Skeletal muscle cell (primary cell): ENCODE data around the gene SEMA5A.

Source experiments
- DNase-seq: peaks from one replicate; pipeline ENCODE4 v3.0.0-alpha.2; 2010; ENCODE audit warnings: low read depth
- H3K4me3 ChIP-seq: 2 replicates; pipeline ENCODE4 v1.5.1; 2011; ENCODE audit warnings: low read depth, mild to moderate bottlenecking, control low read depth, low read length, moderate library complexity

The SEMA5A gene

DNA sequence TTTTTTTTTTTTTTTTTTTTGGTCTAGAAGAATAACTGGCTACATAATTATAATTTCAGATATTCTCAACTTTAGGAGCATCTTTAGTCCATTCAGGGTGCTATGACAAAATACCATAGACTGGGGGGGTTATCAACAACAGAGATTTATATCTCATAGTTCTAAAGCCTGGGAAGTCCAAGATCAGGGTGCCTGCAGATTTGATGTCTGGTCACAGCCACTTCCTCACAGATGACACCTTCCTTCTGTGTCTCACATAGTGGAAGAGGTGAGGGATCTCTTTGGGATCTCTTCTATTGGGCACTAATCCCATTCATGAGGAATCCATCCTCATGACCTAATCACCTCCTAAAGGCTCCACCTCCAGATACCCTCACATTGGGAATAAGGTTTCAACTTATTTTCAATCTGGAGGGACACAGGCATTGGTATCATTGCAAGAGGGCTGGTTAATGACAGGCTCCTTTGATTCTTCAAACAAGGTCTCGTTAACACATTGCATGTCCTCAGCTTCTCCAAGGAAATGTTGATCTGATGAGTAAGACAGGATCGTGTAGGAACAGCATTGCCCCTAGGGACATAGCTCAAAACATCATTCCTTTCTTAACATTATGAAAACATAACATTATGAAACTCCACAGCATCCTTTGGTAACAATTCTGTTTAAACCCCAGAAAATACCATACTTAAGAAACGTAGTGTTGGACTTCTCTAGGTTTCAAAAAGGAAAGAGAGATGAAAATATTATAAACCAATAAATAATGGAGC, 372.4 kb downstream of the SEMA5A start:
- DNase-seq, result peak; percentile 87
- H3K4me3 ChIP-seq, result no peak overlapping the region

DNA sequence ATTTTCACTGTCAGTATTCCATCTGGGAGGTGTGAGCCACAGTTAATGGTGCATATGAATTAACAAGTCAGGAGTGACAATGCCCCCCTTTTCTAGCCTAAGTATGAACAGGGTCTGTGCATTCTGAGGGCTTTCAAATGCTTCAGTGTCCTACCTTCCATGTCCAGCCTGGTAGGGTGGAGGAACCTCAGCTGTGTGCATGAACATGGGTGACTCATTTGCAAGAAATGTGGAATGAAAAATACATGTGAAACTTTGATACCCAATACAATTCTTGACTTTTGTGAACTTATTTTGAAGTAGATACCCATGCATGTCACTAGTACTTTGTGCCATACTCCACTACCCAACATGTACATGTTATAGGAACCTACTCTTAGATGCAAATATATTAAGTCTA, 375.8 kb downstream of the SEMA5A start:
- no peak overlapping the region for H3K4me3 ChIP-seq
- no peak for DNase-seq

DNA sequence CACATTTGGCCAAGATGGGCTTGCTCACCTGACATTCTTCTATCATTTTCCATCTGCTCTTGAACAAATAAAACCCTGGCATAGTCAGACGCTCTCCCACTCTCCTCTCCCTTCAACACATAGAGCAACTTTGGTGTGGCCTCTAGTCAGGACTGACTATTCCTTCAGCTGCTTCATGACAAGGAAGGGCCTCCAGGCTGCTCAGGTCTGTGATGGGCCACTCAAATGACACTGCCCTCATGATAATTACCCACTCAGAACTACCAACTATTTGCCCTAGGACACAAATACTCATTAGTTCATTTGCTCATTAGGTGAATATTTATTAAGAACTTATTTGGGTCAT, 376.3 kb downstream of the SEMA5A start:
- DNase-seq, result no peak
- no peak overlapping the region for H3K4me3 ChIP-seq

DNA sequence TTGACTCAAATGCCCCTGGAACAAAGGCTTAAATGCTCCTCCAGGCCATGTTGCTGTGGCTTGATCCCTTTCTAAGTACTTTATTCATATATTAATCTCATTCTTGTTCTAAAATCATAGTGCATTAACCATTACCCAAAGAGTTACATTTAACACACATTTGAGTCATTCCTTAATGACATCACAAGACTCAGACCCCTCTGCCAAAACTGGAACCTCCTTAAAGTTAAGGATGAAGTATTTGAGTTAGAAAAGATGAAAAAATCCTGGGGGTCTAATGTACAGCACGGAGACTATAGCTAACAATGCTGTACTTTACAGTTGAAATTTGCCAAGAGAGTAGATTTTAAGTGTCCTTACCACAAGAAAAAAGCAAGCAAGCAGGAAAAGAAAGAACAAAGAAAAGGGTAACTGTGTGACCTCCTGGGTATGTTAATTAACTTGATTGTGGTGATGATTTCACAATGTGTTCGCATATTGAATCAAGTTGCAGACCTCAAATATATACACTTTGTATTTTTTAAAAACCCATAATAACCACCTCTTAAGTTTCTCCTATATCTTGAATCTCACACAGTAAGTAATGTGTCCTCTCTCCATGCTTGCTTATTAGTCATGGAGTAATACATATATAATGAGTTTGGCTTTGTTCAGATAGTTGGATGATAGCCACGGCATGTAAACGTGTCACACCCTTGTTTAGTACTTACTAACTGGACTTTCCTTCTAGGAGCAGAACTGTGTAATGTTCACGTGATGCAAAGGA, 376.9 kb downstream of the SEMA5A start:
- H3K4me3 ChIP-seq, result no peak overlapping the region
- no peak for DNase-seq

DNA sequence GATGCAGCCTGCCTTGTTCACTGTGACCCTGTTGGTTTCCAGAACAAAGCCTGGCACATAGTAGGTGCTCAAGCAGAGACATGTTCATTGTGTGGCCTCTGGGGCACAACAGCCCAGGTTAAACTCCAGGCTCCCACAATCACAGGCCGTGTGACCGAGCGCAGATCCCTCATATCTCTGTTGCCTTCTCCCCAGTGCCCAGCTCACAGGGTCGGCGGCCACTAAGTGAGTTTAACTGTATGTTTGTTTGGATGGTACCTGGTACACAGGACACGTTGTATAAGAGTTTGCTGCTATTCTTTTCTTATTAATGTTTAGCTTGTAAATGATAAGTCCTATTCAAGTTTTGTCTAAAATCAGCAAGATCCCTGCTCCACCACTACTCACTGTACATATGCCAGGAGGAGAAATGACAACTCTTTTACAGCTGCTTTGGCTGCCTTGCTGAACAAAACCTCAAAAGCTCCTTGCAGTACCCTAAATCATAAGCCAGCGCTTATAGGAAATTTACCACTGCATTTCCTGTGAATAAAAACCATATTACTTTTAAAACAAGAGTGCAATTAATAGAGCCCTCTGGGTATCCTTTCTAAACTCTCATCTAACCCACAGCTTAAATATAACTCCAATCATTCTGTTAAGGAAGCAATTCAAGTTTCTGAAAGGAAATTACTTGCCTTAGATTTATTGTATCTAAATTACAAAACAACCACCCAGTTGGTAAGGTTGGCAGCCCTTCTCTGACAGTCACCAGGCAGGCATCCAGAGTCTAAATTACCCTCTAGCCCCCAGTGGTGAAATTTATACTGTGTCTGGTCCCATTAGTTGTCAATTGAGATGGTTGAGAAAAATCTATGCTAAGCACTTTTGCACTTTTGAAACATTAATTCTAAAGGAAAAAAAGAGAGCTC, 379.4 kb downstream of the SEMA5A start:
- DNase-seq, result no peak
- no peak overlapping the region for H3K4me3 ChIP-seq

DNA sequence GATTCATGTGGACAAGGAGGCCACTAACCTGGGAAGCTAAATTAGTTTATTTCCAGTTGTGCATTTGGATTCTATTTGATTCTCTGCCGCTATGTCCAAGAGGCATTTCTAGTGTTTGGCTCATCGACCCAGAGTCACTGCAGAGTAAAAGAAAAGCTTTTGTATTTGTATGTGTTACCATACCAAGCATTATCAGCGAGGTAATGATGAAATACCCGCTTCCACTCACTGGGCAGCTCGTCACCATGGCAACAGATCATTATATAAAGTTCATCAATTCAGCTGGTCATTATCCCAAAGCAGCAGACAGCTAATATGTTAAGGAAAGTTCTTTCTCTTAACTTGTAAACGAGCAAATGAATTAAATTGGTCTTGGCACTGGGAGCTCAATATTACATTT, 380.3 kb downstream of the SEMA5A start:
- no peak for DNase-seq
- H3K4me3 ChIP-seq, result no peak overlapping the region

DNA sequence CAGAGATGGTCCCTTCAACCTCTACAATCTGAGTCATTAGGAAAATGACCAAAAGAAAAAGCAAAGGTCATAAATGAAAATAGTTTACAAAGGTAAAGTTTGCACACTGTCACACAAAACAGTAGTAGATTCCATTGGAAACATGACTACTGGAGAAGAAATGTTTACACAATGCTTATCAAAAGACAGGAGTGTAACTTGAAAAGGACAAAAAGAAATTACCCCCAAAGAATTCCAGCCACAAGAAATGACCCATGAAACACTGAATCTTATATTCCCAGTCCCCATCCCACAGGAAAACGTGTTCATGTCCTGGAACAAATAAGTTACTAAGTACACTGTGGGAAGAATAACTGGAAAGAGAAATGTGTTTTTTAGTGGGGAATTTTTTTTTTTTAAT, 385.1 kb downstream of the SEMA5A start:
- H3K4me3 ChIP-seq, result no peak overlapping the region
- no peak for DNase-seq

DNA sequence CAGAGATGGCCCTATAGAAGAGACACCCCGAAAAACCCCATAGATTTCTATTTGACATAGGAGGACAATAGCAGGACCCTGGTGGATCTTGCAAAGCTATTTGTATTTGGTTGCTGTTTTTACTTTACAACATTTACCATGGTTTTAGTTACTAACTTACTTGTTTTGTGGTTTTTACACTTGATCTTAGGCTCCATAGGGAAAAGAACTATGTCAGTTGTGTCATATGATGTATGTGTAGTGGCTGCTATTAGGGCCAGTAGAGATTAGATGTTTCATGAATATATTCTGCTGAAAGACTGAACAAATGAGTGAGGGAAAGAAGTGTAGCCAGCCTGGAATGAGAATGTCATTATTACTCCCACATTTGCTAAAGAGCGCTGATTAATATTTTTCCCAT, 388.1 kb downstream of the SEMA5A start:
- H3K4me3 ChIP-seq, result no peak overlapping the region
- no peak for DNase-seq

DNA sequence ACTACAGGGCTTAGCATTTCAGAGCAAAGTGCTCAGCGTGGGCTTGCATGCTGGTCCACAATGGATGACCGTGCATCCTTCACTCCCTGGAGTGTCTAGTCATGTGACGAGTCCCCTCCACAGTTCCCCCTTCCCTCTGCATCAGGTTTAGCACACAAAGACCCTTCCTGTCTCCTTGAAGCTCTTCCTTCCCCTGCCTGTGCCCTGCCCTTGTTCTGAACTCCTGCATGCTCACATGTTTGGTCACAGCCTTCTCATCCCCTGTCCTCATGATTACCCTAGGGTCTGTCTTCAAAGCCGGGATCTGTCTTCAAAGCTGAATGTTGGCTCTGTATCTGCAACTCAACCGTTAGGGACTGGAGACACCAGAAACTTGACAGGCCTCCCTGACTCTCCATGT, 388.9 kb downstream of the SEMA5A start:
- H3K4me3 ChIP-seq, result no peak overlapping the region
- no peak for DNase-seq

DNA sequence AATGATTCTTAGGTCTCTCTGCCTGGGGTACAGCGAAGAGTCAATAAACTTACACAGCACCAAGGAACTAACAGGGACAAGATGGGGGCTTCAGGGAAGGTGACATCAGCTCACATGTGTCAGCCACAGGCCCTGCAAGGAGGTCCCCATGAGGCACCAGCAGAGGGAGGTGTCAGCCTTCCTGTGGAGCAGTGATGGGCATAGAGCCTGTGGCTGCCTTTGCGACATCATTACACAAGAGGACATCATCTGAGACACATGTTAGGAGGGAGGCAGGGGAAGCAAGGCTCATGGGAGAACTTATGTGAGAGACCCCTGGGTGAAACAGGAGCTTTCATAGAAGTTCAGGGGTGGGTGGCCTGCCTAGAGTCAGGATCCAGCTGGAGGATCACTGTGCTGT, 389.6 kb downstream of the SEMA5A start:
- DNase-seq, result peak; percentile 39
- no peak overlapping the region for H3K4me3 ChIP-seq

DNA sequence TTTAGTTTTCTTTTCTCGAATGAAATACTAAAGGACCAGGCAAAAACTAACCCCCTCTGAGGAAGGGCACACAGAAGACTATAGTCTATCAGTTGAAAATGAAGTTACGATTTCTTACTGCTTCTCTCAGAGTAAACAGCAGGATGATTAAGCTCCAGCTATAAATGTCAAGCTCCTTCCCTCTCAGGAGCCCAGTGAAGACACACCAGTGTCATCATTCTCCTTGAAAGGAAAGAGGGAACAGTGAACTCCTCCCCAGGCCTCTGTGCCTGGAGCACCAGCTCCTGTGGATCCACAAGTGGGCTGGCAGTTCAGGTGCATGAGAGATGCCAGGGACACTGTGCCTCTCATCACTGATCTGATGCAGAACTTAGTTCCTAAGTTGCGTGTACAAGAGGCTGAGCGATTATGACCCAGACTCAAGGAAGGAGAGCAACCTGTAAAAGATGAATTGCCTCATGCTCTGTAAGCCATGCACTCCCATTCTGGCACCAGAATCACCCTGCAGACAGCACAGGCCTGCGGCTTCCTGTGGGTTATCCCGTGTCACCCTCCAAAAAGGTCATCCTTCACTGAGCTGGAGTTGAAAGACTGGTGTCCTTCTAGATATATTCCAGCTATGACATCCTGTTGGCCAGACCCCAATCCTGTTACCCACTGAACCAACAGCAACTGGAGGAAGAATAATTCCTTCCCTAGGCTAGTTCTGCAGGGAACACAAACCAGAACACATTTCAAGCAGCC, 394.0 kb downstream of the SEMA5A start:
- no peak for DNase-seq
- no peak overlapping the region for H3K4me3 ChIP-seq

DNA sequence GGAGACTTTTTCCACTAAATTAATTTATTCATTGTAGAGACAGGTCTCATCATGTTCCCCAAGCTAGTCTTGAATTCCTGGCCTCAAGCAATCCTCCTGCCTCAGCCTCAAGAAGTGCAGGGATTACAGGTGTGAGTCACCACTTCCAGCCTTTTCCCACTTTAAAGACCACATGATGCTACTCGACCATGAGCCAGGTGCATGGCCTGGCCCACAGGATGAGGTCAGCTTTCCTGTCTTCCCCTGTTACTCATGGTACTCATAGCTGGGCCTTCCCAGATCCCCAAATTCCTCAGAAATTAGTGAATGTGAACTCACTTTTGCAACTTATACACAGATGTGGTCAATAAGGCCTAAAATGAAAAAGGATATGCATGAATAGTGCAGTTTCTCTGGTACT, 395.9 kb downstream of the SEMA5A start:
- no peak overlapping the region for H3K4me3 ChIP-seq
- DNase-seq, result peak; percentile 39

DNA sequence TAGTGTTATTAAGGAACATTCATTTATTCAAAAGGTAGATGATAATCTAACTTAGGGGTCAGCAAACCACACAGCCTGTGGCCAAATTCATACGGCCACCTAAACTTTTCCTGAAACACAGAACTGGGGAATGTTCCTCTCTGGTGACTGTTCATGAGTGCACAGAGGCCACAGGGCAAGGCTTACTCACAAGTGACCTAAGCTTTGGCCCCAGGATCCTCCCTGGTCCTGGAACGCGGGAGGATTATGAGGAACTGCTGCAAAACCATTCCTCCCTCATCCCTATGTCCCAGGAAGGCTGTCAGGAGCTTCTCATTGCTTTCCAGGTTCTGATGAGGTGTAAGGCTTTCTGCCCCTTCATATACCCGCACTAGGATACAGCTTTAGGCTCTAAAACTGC, 397.6 kb downstream of the SEMA5A start:
- DNase-seq, result no peak
- H3K4me3 ChIP-seq, result no peak overlapping the region

DNA sequence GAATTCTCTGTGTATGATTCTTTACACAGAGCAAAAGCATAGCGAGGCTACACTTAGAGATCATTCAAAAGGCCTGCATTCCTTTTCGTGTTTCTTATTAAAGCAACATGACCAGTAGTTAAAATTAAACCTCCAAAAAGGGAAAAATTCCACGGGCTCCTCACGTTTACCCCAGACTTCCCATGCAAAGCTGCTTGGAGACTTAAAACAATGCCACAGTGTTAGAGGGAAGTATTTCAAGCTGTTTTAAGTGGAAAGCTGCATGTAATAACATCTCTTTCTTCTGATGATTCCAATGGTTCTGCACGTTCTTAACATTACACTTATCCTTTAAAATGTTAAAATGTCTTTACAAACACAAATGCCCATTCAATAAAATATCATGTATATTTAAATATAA, 405.2 kb downstream of the SEMA5A start:
- H3K4me3 ChIP-seq, result no peak overlapping the region
- DNase-seq, result no peak

DNA sequence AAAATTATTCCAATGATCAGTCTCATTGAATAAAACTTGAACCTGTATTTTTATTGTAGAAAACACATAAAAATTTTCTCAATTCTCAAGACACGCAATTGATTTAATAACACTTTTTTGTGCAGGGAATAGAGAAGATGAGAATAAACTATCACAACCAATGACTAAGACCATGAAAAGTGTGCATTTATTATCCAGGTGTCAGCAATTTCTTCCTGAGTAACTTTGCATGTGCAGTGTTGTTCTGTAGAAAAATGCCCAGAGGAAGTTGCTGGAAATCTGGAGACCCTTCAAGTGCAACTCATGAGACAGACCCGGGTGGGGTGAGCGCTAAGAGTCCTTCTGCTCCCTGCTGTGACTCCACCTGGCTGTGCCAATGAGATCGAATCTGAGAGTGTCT, 405.7 kb downstream of the SEMA5A start:
- H3K4me3 ChIP-seq, result no peak overlapping the region
- DNase-seq, result no peak

DNA sequence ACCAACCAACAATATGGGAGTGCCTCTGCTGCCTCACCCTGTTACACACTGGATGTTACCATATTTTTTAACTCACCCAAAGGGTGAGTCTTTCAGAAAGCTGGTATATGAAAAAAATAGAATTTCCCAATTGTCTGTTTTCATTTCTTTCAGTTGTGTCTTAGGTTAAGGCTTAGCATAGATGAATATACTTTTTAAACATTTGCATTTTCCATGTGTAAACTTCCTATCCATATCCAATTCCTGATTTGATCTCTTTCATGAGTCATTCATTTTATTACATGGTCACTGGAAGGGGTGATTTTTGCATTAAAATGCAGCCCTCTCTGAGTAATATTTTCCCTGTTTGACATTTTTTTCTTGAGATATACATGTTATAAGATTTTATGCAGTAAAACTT, 406.5 kb downstream of the SEMA5A start:
- no peak overlapping the region for H3K4me3 ChIP-seq
- no peak for DNase-seq

DNA sequence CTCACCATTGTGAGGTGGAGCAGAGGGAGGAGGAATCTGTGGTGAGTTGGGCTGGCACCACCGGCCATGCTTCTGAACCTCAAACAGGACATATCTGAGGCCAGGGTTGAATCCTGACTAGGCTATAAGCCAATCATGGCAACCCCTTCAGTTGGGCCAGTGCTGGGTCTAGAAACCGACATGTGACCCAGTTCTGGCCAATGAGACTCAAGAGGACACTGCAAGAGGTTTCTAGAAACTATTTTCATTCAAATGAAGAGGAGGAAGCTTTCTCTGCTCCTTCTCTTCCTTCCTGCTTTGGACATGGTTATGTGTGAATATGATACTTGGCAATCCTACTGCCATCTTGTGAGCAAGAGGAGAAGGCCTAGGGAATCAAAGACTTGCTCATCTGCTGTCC, 417.7 kb downstream of the SEMA5A start:
- no peak for DNase-seq
- H3K4me3 ChIP-seq, result no peak overlapping the region

DNA sequence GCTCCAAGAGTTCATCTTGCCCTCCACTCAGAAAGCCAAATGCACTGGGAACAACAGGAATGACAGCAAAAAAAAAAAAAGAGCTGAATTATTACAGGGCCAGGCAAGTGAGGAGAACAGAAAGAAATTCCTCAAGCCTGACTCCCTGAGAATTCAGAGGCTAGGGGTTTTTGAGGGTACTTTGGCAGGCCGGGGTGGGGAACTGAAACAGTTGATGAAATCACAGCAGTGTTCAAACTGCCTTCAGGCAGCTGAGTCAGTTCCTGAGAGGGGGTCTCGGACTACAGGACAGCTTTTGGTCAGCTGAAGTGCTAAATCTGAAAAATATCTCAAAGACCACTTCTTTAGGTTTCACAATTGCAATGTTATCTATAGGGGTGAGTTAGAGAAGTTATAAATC, 419.4 kb downstream of the SEMA5A start:
- no peak overlapping the region for H3K4me3 ChIP-seq
- no peak for DNase-seq

DNA sequence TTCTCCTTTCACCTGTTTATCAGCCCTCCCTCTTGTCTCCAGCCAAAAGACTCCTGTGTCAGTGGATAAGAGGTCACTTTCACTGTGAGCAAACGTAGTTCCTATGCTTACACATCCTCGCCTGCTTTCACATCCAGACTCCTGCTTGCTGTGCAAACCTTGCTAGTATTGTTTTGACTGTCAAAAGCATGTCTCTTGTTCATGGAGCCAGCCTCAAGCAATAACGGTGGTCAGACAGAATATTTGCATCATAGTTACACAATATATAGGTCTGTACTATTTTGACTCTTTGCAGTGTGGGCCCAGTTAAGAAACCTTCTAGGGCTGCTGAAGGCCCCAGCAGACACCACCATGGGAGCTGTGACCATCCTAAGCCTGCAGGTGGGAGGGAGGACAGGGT, 420.0 kb downstream of the SEMA5A start:
- H3K4me3 ChIP-seq, result no peak overlapping the region
- no peak for DNase-seq

DNA sequence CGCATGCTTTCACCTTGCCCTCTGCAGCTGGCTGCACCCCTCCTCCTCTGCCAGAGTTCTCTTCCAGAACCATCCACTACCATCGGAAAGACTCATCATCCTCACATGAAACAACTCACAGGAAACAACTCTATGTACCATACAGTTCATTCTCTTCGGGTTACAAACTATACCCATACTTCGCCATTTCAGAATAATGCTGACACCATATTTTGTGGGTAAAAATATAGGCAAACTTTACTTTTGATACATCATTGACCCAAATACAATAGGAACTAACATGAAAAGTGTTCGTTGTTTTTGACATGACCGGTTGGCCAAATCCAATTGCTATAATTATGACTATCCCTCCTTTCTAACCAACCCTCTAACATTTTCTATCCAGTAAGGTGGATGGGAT, 421.0 kb downstream of the SEMA5A start:
- DNase-seq, result no peak
- no peak overlapping the region for H3K4me3 ChIP-seq
